Measurements from ENCODE around the gene APBB2.

Gene APBB2

GRCh38 chr4:41080976-41081375, 133.4 kb downstream of the APBB2 start:
- DNase-seq (ENCODE audit: low read depth), result no peak
- H3K4me3 ChIP-seq (ENCODE audit: low read depth, low read length), result no peak overlapping the region
- TF ChIP-seq MYC (IDR thresholded peaks at IDR 0.05; ENCODE audit: low read depth, low read length) (no peak), CTCF (IDR thresholded peaks at IDR 0.05; ENCODE audit: low read depth, low read length) (no peak), MAX (IDR thresholded peaks at IDR 0.05; ENCODE audit: low read depth, low read length) (no peak), POLR2A (IDR thresholded peaks at IDR 0.05; ENCODE audit: extremely low read depth, insufficient read length) (no peak)

GRCh38 chr4:41079881-41080560, 134.3 kb downstream of the APBB2 start:
- no peak overlapping the region for H3K4me3 ChIP-seq (ENCODE audit: low read depth, low read length)
- DNase-seq (ENCODE audit: low read depth), result no peak
- TF ChIP-seq MYC (IDR thresholded peaks at IDR 0.05; ENCODE audit: low read depth, low read length) (no peak), CTCF (IDR thresholded peaks at IDR 0.05; ENCODE audit: low read depth, low read length) (no peak), POLR2A (IDR thresholded peaks at IDR 0.05; ENCODE audit: extremely low read depth, insufficient read length) (no peak)

- no peak overlapping the region for H3K4me3 ChIP-seq (ENCODE audit: low read depth, low read length)
- no peak for DNase-seq (ENCODE audit: low read depth)
- TF ChIP-seq POLR2A (IDR thresholded peaks at IDR 0.05; ENCODE audit: extremely low read depth, insufficient read length) (no peak), MYC (IDR thresholded peaks at IDR 0.05; ENCODE audit: low read depth, low read length) (no peak), CTCF (IDR thresholded peaks at IDR 0.05; ENCODE audit: low read depth, low read length) (no peak), MAX (IDR thresholded peaks at IDR 0.05; ENCODE audit: low read depth, low read length) (no peak)
Measured at GRCh38 chr4:41077628-41078027, 136.7 kb downstream of the APBB2 start.

- TF ChIP-seq MAX (IDR thresholded peaks at IDR 0.05; ENCODE audit: low read depth, low read length), result no peak
- TF ChIP-seq POLR2A (IDR thresholded peaks at IDR 0.05; ENCODE audit: extremely low read depth, insufficient read length), result no peak
- no peak for TF ChIP-seq MYC (IDR thresholded peaks at IDR 0.05; ENCODE audit: low read depth, low read length)
- TF ChIP-seq CTCF (IDR thresholded peaks at IDR 0.05; ENCODE audit: low read depth, low read length), result no peak
Measured at GRCh38 chr4:41076481-41076880, 137.9 kb downstream of the APBB2 start.

GRCh38 chr4:41074215-41074614, 140.1 kb downstream of the APBB2 start:
- TF ChIP-seq CTCF (IDR thresholded peaks at IDR 0.05; ENCODE audit: low read depth, low read length), result no peak
- no peak for TF ChIP-seq MYC (IDR thresholded peaks at IDR 0.05; ENCODE audit: low read depth, low read length)
- TF ChIP-seq POLR2A (IDR thresholded peaks at IDR 0.05; ENCODE audit: extremely low read depth, insufficient read length), result no peak
- no peak for TF ChIP-seq MAX (IDR thresholded peaks at IDR 0.05; ENCODE audit: low read depth, low read length)
- H3K4me3 ChIP-seq (ENCODE audit: low read depth, low read length), result no peak overlapping the region
- DNase-seq (ENCODE audit: low read depth), result no peak

More at GRCh38 chr4:41076481-41076880, 137.9 kb downstream of the APBB2 start:
- no peak for DNase-seq (ENCODE audit: low read depth)
- H3K4me3 ChIP-seq (ENCODE audit: low read depth, low read length), result no peak overlapping the region

Measured in NB4 (cell line).